MG63 (cell line): ENCODE measurements around the gene PAX5. TPM values are rescaled to one million over a fixed set of nuclear protein-coding genes. Genes with fewer than 3 reads are reported as not detected.

Experiments
- DNase-seq: peaks from one replicate; pipeline ENCODE4 v3.0.0-alpha.2; 2020
- H3K27me3 ChIP-seq: fragments of 250-450 bp; sonication (Bioruptor Pico); 2 replicates; pipeline ENCODE4 v1.5.1; 2020; ENCODE audit warnings: mild to moderate bottlenecking, moderate library complexity
- H3K36me3 ChIP-seq: fragments of 250-450 bp; sonication (Bioruptor Pico); 2 replicates; pipeline ENCODE4 v1.5.1; 2020; ENCODE audit warnings: mild to moderate bottlenecking, moderate library complexity
- H3K4me3 ChIP-seq: fragments of 250-450 bp; sonication (Bioruptor Pico); 2 replicates; pipeline ENCODE4 v1.5.1; 2020; ENCODE audit warnings: mild to moderate bottlenecking, moderate library complexity
- H3K9me3 ChIP-seq: fragments of 250-450 bp; sonication (Bioruptor Pico); 2 replicates; pipeline ENCODE4 v1.5.1; 2020; ENCODE audit warnings: mild to moderate bottlenecking, moderate library complexity
- total RNA-seq: library from RNA; depleted of rRNA; stranded (reverse); fragments of >200 nt; shearing (Covaris generic); gene quantifications from 2 replicates; pipeline ENCODE4 v1.2.3, GENCODE V29; 2014; ENCODE audit warnings: low replicate concordance

PAX5 gene
- total RNA-seq, 1 experiment from 2014 or later: not detected

DNA sequence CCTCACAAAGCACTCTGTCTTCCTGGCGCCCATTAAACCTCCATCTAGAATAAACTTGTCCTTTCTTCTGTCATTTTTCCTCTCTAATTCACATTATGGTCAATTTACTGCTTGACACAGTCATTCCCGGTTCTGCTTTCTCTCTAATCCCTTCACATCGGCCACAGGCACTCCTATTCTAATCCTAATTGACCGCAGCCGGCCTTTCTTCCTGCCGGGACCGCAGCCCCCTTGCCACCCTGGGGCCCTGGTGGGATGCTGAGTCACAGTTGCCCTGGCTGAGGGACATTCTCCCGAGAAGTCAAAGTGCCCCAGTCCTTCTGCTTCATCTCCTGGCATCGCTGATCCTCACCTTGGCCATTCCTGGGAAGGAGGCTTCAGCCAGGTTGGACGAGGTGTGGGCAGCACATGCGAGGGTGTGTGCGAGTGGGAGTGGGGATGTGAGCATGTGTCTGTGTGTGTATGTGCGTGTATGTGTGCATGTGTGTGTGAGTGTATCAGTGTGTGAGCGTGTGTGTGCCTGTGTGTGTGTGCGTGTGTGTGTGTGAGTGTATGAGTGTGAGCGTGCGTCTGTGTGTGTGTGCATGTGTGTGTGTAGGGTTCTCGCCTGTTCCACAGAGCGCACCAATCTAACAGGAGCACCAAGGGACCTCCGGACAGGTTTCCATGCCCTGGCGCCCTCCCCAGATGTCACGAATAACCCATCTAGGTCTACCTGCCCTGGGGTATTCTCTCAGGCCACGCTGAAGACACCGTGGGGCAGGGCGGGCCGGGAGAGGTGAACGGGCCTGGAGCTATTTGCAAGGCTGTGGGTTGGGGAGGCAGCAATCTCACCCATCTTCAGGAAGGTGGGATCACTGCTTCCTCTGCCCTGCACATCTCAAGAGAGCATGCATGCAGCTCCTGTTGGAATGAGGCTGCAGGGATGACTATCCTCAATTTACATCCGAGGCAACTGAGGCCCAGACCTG, 191.2 kb downstream of the PAX5 start:
- Histone ChIP-seq H3K9me3 (no peaks in the 10 kb centered on the region), H3K36me3 (no peaks in the 10 kb centered on the region), H3K27me3 (no peaks in the 10 kb centered on the region; the same call in 1 of the 2 replicates), H3K4me3 (no peak overlapping the region)
- DNase-seq: no peak

DNA sequence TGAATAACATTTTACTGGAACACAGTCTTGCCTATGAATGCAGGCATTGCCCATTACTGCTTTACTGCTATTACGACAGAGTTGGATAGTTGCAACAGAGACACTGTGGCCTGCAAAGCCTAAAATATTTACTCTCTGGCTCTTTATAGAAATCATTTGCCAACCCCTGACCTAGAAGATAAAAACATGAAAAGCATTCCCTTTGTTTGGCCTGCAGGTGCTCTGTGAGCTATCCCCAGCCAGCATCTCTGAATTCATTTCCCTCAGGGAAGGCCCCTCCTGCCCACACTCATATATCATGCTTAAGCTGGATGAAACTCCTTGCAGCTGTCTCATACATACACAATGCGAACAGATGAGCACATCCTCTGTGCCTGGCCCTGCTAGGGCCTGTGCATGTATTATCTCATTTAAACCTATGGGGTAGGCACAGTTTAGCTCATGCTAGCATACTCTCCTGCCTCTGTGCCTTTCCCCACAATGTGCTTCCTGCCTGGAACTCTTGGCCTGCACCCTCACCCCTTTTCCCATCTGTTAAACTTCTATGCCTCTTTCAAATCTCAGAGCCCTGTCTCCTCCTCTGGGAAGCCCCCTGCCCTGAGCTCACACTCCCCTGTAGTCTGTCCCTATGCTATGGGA, 193.1 kb downstream of the PAX5 start:
- Histone ChIP-seq H3K9me3 (no peaks in the 10 kb centered on the region), H3K27me3 (no peaks in the 10 kb centered on the region; the same call in 1 of the 2 replicates), H3K36me3 (no peaks in the 10 kb centered on the region), H3K4me3 (no peak overlapping the region)
- no peak for DNase-seq

DNA sequence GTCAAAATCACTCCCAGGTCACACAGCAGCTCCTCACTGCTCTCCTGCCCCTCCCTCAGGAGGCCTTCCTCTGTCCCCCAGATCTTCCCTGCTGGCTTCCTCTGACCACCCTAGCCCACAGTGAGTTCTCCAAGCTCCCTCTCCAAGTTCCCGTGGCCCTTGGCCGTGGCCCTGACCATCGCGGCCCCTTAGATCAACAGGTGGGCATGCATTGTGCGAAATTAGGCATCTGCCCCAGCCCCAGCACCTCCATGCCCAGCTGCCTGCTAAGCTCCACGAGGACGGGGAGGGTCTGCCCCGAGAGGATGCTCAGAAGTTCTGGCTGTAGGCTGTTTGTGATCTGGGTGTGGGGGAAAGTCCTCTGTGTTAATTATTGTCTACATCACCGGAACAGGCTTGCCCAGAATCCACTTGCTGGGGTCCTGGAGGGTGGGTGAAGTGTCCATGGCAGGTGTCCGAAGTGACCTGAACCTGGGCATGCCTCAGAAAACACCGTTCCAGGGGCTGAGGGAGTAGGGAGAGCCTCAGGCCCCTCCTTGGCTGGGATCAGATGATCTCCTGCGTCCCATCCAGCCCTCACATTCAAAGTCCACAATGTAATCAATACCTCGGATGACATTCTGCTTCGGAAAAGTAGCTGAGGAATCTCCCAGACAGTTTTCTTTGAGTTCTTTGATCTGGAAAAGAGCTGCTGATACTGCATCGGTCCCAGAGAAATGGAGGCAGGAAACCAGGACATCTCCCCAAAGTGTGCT, 194.8 kb downstream of the PAX5 start:
- H3K9me3 ChIP-seq: no peaks in the 10 kb centered on the region
- no peaks in the 10 kb centered on the region for H3K36me3 ChIP-seq
- H3K4me3 ChIP-seq: no peak overlapping the region
- DNase-seq: no peak
- H3K27me3 ChIP-seq: no peaks in the 10 kb centered on the region; the same call in 1 of the 2 replicates

DNA sequence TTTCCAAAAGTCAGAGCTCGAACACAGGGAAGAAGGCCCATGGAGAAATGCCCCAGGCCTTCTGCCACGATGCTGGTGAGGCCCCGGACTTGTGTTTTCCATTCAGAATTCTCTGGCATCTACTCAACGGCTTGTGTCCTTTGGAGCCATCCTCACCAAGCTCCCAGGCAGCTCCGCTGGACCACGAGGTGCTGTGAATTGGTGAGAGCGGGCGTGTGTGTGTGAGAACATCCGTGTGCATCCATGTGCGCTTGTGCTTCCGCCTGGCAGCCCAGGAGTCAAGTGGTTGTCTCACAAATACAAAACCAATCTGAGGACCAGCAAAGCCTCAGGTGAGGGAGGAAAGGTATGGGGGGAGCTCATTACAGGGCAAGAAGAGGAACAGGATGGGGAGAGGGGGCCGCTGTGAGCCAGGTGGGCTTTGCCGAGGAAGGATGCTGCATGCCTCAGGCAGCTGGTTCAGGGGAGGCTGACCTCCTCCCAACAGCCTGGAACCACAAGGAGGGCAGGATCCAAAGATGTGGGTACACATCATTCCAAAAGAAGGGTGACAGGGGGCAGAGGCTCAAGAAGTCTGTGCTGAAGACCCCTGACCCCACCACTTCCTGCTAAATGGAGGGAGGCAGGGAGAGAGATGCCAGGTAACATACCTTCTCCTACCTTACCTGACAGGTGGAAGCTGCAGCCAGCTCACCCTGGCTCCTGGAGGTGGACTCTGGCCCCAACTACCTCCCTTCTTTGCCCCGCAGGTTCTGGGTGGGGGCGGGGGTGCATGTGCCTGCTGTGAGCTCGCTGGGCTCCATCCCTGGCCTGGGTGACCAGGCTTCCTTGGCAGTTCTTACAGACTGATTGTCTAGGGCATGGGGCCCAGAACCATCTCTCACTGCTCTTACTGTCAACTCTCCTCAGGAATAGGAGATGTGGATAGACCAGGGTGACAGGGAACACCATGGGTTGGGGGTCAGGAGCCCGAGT, 196.3 kb downstream of the PAX5 start:
- DNase-seq: no peak
- H3K27me3 ChIP-seq: no peaks in the 10 kb centered on the region; the same call in 1 of the 2 replicates
- H3K9me3 ChIP-seq: no peaks in the 10 kb centered on the region

DNA sequence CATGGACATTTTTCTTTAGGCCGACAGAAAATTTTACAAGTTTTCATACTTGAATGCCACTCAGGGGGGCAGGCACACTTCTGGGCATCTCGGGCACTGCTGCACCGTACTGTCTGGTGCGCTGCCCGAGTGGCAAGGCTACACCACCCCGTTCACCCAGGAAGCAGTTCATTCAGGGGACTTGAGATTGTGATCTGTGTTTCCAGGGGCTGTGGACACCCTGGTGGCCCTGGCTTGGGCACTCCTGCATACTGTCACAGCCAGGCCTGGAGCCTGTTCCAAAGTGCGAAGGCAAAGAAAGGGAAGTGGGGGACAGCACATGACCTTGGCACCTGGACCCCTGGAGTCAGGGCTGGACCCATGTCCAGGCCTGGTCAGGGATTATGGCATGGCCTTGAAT, 197.6 kb downstream of the PAX5 start:
- Histone ChIP-seq H3K27me3 (no peaks in the 10 kb centered on the region; the same call in 1 of the 2 replicates), H3K9me3 (no peaks in the 10 kb centered on the region), H3K36me3 (no peaks in the 10 kb centered on the region), H3K4me3 (no peak overlapping the region)
- DNase-seq: no peak

More for the DNA sequence above, 196.3 kb downstream of the PAX5 start:
- Histone ChIP-seq H3K36me3 (no peaks in the 10 kb centered on the region), H3K4me3 (no peak overlapping the region)

DNA sequence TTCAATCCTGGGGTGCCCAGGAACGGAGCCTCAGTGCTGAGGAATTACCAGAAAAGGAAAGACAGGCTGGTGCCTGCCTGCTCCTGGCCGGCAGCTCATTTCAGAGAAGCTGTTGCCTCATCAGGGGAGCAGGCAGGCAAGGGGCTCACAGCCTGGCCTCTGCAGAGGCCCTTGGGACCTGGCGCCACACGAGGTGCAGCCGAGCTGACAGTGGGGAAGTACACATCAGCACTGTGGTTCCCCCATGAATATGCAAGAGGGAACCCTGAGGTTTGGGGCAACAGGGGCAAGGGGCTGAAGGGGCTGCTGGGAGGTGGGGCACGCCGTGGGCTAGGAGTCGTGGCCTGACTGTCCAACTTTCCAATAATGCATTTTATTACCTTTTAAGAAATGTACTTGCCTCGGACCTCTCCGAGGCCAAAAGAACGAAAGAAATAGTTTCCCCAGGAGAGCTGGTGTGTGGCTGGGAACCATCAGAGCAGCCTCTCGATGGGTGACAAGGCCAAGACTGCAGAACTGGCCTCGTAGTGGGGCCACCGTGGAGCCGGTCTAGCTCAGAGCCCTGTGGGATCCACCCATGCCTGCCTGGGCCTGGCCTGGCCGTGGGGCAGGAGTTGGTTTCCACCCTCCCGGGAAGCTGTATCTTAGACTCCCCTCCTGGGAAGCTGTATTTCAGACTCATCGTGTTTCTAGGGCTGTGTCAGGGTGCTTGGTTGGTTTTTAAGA, 198.6 kb downstream of the PAX5 start:
- no peaks in the 10 kb centered on the region for H3K36me3 ChIP-seq
- H3K9me3 ChIP-seq: no peaks in the 10 kb centered on the region
- H3K27me3 ChIP-seq: no peaks in the 10 kb centered on the region
- no peak for DNase-seq
- no peak overlapping the region for H3K4me3 ChIP-seq

DNA sequence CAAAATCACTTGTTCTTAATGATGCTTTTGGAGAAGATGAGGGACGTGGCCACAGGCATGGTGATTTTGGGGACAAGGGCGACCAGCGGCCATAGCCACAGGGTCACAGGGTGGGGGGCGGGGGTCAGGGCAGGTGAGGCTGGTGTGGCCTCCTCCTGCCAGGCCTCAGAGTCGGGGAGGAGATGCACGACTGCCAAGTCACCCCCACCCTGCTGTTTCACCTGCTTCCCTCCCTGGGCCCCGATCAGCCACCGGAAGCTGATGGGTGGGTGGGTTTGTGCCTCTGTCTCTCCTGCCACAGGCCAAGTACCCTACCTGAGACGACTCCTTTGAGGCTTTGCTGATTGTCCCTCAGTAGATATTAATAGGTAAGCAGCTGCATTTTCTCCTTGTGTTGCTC, 199.3 kb downstream of the PAX5 start:
- no peak for DNase-seq
- no peak overlapping the region for H3K4me3 ChIP-seq
- no peaks in the 10 kb centered on the region for H3K36me3 ChIP-seq
- no peaks in the 10 kb centered on the region for H3K27me3 ChIP-seq
- no peaks in the 10 kb centered on the region for H3K9me3 ChIP-seq

DNA sequence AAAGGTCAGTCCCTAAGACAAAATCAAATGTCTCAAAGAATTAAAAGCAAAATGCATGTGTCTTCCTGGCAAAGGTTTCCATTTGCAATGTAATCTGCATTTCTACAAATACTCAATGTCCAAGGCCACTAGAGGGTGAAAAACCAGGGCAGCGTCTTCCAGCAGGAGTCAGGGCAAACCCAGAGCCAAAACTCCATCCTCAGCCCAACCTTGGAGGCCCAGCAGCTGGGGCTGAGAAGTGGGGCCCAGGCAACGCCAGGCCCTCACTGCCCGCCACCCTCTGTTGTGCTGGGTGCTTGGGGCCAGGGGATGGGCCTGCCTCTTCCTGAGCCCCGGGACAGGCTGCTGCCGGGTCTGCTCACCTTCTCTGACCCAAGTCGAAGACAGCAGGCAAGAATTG, 200.1 kb downstream of the PAX5 start:
- Histone ChIP-seq H3K4me3 (no peak overlapping the region), H3K9me3 (no peaks in the 10 kb centered on the region), H3K36me3 (no peaks in the 10 kb centered on the region), H3K27me3 (no peaks in the 10 kb centered on the region)
- no peak for DNase-seq

DNA sequence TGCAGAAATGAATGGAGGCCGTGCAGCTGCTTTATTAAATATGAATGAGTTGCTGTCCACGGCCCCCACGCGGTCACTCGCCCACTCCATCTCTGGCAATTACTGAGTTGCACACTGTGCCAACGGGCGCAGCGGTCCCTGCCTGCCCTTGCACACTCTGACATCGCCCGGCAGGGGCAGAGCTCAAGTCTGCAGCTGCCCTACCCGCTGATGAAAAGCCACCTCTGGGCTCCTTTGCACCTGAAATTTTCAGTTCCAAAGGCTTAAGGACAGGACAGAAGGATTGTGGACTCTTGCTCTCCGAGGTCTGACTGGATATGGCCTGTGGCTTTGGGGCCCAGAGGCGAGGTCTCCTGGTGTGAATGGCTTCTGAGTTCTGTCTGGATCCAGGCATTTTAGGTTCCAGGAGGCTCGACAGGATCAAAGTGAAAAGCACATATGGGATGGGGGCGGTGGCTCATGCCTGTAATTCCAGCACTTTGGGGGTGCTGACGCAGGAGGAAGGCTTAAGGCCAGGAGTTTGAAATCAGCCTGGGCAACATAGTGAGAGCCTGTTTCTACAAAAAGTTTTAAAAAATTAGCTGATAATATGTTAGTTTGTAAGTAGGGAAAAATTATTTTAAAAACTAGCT, 201.8 kb downstream of the PAX5 start:
- H3K27me3 ChIP-seq: no peaks in the 10 kb centered on the region
- no peaks in the 10 kb centered on the region for H3K36me3 ChIP-seq
- no peak overlapping the region for H3K4me3 ChIP-seq
- H3K9me3 ChIP-seq: no peaks in the 10 kb centered on the region
- no peak for DNase-seq

DNA sequence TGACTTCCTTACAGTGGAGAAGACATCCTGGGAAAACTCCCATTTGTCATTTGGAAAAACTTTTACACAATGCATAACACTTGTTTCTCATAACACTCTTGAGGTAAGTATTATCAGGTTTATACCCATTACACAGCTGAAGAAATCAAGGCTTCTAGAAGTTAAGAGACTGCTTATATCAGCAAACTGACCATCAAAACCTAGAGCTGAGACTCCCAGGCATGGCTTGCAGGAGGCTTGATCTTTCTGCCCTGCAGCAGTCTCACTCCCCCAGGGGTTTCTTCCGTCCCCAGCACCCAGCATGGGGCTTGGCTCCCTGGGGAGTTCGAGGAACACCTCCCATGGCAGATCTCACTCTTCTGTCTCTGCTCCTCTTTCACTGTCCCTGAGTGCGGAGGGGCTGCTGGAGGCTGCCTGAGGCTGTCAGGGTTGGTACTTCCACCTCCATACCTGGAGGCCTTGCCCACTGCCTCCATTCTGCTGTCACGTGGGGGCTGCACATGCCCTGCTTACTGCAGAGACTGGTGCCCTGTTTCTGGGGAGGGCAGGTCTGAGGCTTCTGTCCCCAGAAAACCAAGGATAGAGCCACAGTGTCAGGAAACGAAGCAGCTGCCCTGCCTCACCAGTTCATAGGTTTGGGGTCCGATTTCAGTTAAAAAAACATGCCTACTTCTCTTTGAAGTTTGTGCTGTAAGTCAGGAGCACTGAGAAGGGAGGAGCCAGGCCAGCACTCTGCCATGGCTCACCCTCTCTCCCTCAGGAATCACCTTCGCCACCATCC, 202.5 kb downstream of the PAX5 start:
- H3K27me3 ChIP-seq: no peaks in the 10 kb centered on the region

DNA sequence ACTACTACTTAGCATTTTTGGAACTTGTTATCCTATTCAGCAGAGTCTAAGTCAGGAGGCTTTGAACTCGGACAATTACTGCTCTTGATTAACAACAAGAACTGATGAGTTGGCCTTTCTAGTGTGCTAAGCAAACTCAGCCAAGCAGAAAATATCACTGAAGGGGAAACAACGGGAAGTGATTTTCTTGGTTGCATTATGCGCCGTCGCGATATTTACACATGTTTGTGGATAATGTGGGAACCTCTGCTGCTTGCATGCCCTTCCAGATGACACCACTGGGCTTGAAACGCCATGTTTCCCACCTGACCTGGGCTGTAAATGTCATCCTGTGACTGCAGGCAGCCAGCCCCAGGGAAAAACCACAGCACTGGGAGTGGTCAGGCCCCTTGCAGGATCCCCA, 205.5 kb downstream of the PAX5 start:
- H3K4me3 ChIP-seq: no peak overlapping the region
- no peak for DNase-seq
- 0 out of 2 replicates have a peak, but pooled peaks cover 2% of the 10 kb centered on the region for H3K27me3 ChIP-seq
- H3K36me3 ChIP-seq: no peaks in the 10 kb centered on the region
- no peaks in the 10 kb centered on the region for H3K9me3 ChIP-seq

More for the DNA sequence above, 202.5 kb downstream of the PAX5 start:
- H3K4me3 ChIP-seq: no peak overlapping the region
- no peak for DNase-seq
- H3K9me3 ChIP-seq: no peaks in the 10 kb centered on the region
- H3K36me3 ChIP-seq: no peaks in the 10 kb centered on the region

DNA sequence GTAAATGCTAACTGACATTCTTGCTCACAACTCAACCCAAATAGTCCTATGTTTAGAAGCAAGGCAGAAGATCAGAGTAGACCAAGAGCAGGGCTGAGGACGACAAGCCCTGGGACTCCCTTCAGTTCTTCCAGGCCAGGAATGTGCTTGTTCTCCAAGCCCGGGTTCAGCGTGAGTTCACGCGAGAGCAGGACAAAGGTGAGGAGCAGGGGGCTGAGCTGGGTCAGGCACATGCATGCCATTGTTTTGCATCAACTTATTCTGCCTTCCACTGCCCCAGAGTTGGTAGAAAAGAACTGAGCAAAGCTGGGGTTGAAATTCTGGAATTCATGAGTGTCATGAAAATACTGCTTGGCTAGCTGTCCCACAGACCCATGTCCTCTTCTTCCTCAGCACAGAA, 206.5 kb downstream of the PAX5 start:
- no peak overlapping the region for H3K4me3 ChIP-seq
- H3K27me3 ChIP-seq: peaks cover 5% of the 10 kb centered on the region; the same call in 1 of the 2 replicates
- no peaks in the 10 kb centered on the region for H3K9me3 ChIP-seq
- DNase-seq: no peak
- no peaks in the 10 kb centered on the region for H3K36me3 ChIP-seq

DNA sequence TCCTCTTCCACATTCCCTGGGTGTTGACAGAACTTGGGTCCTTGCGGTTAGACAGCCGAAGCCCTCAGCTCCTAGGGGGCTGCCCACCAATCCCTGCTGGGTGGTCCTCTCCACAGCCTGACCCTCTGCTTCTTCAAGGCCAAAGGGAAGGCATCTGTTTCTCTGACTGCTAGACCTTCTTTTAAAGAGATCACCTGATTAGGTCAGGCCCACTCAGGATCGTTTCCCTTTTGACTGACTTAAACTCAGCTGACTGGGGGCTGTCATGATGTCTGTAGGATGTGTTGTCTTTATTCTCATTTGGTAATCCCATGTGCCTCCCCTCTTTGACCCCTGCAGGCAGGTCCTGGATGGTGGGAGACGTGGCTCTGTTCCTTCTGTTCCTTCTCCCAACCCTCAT, 207.5 kb downstream of the PAX5 start:
- no peak overlapping the region for H3K4me3 ChIP-seq
- H3K27me3 ChIP-seq: peaks cover 5% of the 10 kb centered on the region; the same call in 1 of the 2 replicates
- no peaks in the 10 kb centered on the region for H3K36me3 ChIP-seq
- no peak for DNase-seq
- no peaks in the 10 kb centered on the region for H3K9me3 ChIP-seq

DNA sequence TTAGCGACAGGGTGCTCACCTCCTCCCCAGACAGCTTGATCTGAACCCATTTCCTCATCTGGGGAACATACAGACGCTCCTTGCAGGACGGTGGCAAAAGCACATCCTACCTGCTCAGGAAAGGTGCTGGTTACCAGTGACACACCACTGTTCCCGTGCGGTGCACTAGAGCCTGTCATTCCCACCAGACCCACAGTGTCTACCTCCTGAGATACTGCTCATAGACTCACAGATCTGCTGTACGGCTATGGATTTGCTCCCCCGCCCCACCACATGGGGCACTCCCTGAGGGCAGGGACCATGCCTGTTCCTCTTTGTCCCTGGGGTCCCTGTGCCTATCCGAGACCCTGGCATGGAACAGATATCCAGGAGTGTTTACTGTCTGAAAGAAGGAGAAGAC, 208.9 kb downstream of the PAX5 start:
- Histone ChIP-seq H3K36me3 (no peaks in the 10 kb centered on the region), H3K27me3 (peaks cover 5% of the 10 kb centered on the region; the same call in 1 of the 2 replicates), H3K4me3 (no peak overlapping the region), H3K9me3 (no peaks in the 10 kb centered on the region)
- no peak for DNase-seq
